ENCODE measurements around the gene HOXC13. TPM values are rescaled to one million over a fixed set of nuclear protein-coding genes. Genes with fewer than 3 reads are reported as not detected.

The HOXC13 gene

Small RNA genes lying within 50 kb of the gene (small RNA-seq; reads per million reads assigned to genes)
- not detected for gene AC012531.3
- not detected for gene AC012531.4
- gene MIR196A2, result 0.42 reads per million
- gene RF01905, result not detected
- gene RF01906, result not detected
